IMR-90 (cell line): ENCODE measurements around the gene BTAF1. TPM values are rescaled to one million over a fixed set of nuclear protein-coding genes. Genes with fewer than 3 reads are reported as not detected.

Source experiments
- ATAC-seq: fragments of 200-7000 bp; cut with Tn5 transposase; 2 replicates; pipeline ENCODE4 v1.9.1; 2020; ENCODE audit warnings: low read depth, mild to moderate bottlenecking, moderate library complexity
- BruUV-seq: library from RNA; stranded (reverse); fragments of 400-500 nt; replicated peaks from 2 replicates; lab custom pipeline; 2021; lab: Mats Ljungman, UMichigan
- CTCF ChIA-PET: fragments of 300-600 bp; formaldehyde crosslinking; extraction: SDS; loops from one replicate; lab custom pipeline; 2021; ENCODE audit warnings: antibody characterized with exemption; lab: Yijun Ruan, JAX
- POLR2A ChIA-PET: fragments of 300-600 bp; sonication (Branson Sonifier 250); formaldehyde crosslinking; loops from one replicate; lab custom pipeline; 2022; ENCODE audit warnings: antibody characterized with exemption; ENCODE audit not compliant: unreplicated experiment; lab: Charles Lee
- DNase-seq: peaks from one replicate; pipeline ENCODE4 v3.0.0; 2013
- H2AFZ ChIP-seq: replicated peaks from 2 replicates; pipeline ENCODE3; 2013; ENCODE audit warnings: low read length, mild to moderate bottlenecking; ENCODE audit not compliant: poor library complexity
- H2AK5ac ChIP-seq: 2 replicates; pipeline ENCODE4 v1.6.1; 2013; ENCODE audit warnings: low read depth, low read length, inconsistent platforms
- H2AK9ac ChIP-seq: replicated peaks from 2 replicates; pipeline ENCODE3; 2013; ENCODE audit warnings: mild to moderate bottlenecking, low read depth, low read length, moderate library complexity; ENCODE audit not compliant: poor library complexity
- H2BK120ac ChIP-seq: 2 replicates; pipeline ENCODE4 v1.6.1; 2013; ENCODE audit warnings: low read depth, low read length, inconsistent platforms
- H2BK15ac ChIP-seq: 3 replicates; pipeline ENCODE4 v1.6.1; 2013; ENCODE audit warnings: low read depth, low read length, inconsistent platforms
- H2BK20ac ChIP-seq: 2 replicates; pipeline ENCODE4 v1.6.1; 2013; ENCODE audit warnings: low read depth, mild to moderate bottlenecking, inconsistent platforms, low read length, moderate library complexity
- H2BK5ac ChIP-seq: 2 replicates; pipeline ENCODE4 v1.6.1; 2013; ENCODE audit warnings: mild to moderate bottlenecking, low read depth, low read length, inconsistent platforms; ENCODE audit not compliant: poor library complexity, severe bottlenecking
- H3K14ac ChIP-seq: replicated peaks from 2 replicates; pipeline ENCODE4 v1.6.1; 2013; ENCODE audit warnings: low read depth, low read length, inconsistent platforms
- H3K18ac ChIP-seq: 2 replicates; pipeline ENCODE4 v1.6.1; 2013; ENCODE audit warnings: low read depth, low read length, control low read depth
- H3K23ac ChIP-seq: 2 replicates; pipeline ENCODE4 v1.6.1; 2013; ENCODE audit warnings: low read depth, low read length, inconsistent platforms
- H3K27ac ChIP-seq: 2 replicates; pipeline ENCODE4 v1.5.1; 2013; ENCODE audit warnings: mild to moderate bottlenecking, control low read depth, low read length; ENCODE audit not compliant: insufficient read depth
- H3K27me3 ChIP-seq: 2 replicates; pipeline ENCODE4 v1.6.1; 2013; ENCODE audit warnings: low read length; ENCODE audit not compliant: control insufficient read depth, insufficient read depth
- H3K36me3 ChIP-seq: 2 replicates; pipeline ENCODE4 v1.6.1; 2013; ENCODE audit warnings: low read length, mixed read lengths; ENCODE audit not compliant: control insufficient read depth, insufficient read depth
- H3K4ac ChIP-seq: 2 replicates; pipeline ENCODE4 v1.6.1; 2013; ENCODE audit warnings: low read depth, low read length, inconsistent platforms
- H3K4me1 ChIP-seq: 2 replicates; pipeline ENCODE4 v1.6.1; 2013; ENCODE audit warnings: low read length, mixed read lengths; ENCODE audit not compliant: control insufficient read depth, insufficient read depth
- H3K4me2 ChIP-seq: 2 replicates; pipeline ENCODE4 v1.6.1; 2013; ENCODE audit warnings: low read depth, mild to moderate bottlenecking, control low read depth, low read length, moderate library complexity
- H3K4me3 ChIP-seq: 2 replicates; pipeline ENCODE4 v1.5.1; 2013; ENCODE audit warnings: low read depth, mild to moderate bottlenecking, control low read depth, low read length, moderate library complexity; ENCODE audit not compliant: insufficient read depth
- H3K56ac ChIP-seq: 2 replicates; pipeline ENCODE4 v1.6.1; 2013; ENCODE audit warnings: low read length, inconsistent platforms; ENCODE audit not compliant: insufficient read depth; ENCODE audit errors: extremely low read depth
- H3K79me1 ChIP-seq, 2 experiments: 2 replicates each; pipeline ENCODE4 v1.6.1; 2013; ENCODE audit warnings: low read length in 2 of 2, inconsistent platforms in 1 of 2, low read depth in 1 of 2
- H3K9ac ChIP-seq: 2 replicates; pipeline ENCODE4 v1.6.1; 2013; ENCODE audit warnings: low read depth, low read length, control low read depth
- H3K9me1 ChIP-seq: 2 replicates; pipeline ENCODE4 v1.6.1; 2013; ENCODE audit warnings: low read length, inconsistent platforms; ENCODE audit not compliant: insufficient read depth
- H3K9me3 ChIP-seq: 2 replicates; pipeline ENCODE4 v1.6.1; 2013; ENCODE audit warnings: low read length; ENCODE audit not compliant: control insufficient read depth, insufficient read depth
- H4K20me1 ChIP-seq: 2 replicates; pipeline ENCODE4 v1.6.1; 2013; ENCODE audit warnings: low read length, inconsistent platforms; ENCODE audit not compliant: insufficient read depth
- H4K5ac ChIP-seq: 2 replicates; pipeline ENCODE4 v1.6.1; 2013; ENCODE audit warnings: mild to moderate bottlenecking, low read depth, low read length, control low read depth
- H4K8ac ChIP-seq, 2 experiments: 2 replicates each; pipeline ENCODE4 v1.6.1; 2013; ENCODE audit warnings: low read depth in 2 of 2, low read length in 2 of 2, control low read depth in 1 of 2, inconsistent platforms in 1 of 2
- H4K91ac ChIP-seq: 2 replicates; pipeline ENCODE4 v1.6.1; 2013; ENCODE audit warnings: low read depth, low read length, inconsistent platforms; ENCODE audit not compliant: insufficient read depth
- BHLHE40 ChIP-seq: fragments of 150-350 bp; IDR thresholded peaks from 2 replicates; pipeline ENCODE4 v1.6.1; 2016; ENCODE audit warnings: mild to moderate bottlenecking, low read depth, low read length
- CEBPB ChIP-seq: IDR thresholded peaks from 2 replicates; pipeline ENCODE4 v1.6.1; 2012; ENCODE audit warnings: low read depth, low read length, improper control_type of control experiment
- CHD1 ChIP-seq: IDR thresholded peaks from 2 replicates; pipeline ENCODE4 v1.6.1; 2012; ENCODE audit warnings: low read depth, low read length, improper control_type of control experiment
- FOS ChIP-seq: fragments of 150-350 bp; IDR thresholded peaks from 2 replicates; pipeline ENCODE4 v1.6.1; 2016; ENCODE audit warnings: low read depth, low read length
- MAFK ChIP-seq: IDR thresholded peaks from 2 replicates; pipeline ENCODE4 v1.6.1; 2012; ENCODE audit warnings: low read depth, low read length, improper control_type of control experiment
- MAZ ChIP-seq: IDR thresholded peaks from 2 replicates; pipeline ENCODE4 v1.6.1; 2012; ENCODE audit warnings: low read depth, mild to moderate bottlenecking, low read length, improper control_type of control experiment, moderate library complexity, borderline replicate concordance
- MXI1 ChIP-seq: IDR thresholded peaks from 2 replicates; pipeline ENCODE4 v1.6.1; 2012; ENCODE audit warnings: low read depth, mild to moderate bottlenecking, low read length, moderate library complexity, borderline replicate concordance
- NFE2L2 ChIP-seq: fragments of 150-350 bp; IDR thresholded peaks from 2 replicates; pipeline ENCODE4 v1.6.1; 2016; ENCODE audit warnings: low read depth, mild to moderate bottlenecking, low read length
- POLR2A ChIP-seq: IDR thresholded peaks from 2 replicates; pipeline ENCODE4 v1.6.1; 2012; ENCODE audit warnings: mild to moderate bottlenecking, low read depth, low read length
- RAD21 ChIP-seq: IDR thresholded peaks from 2 replicates; pipeline ENCODE4 v1.6.1; 2012; ENCODE audit warnings: low read length, improper control_type of control experiment
- RCOR1 ChIP-seq: IDR thresholded peaks from 2 replicates; pipeline ENCODE4 v1.6.1; 2012; ENCODE audit warnings: mild to moderate bottlenecking, low read length, improper control_type of control experiment; ENCODE audit not compliant: insufficient replicate concordance
- RFX5 ChIP-seq: IDR thresholded peaks from 2 replicates; pipeline ENCODE4 v1.8.0; 2012; ENCODE audit warnings: low read depth, mild to moderate bottlenecking, low read length, moderate library complexity
- SMC3 ChIP-seq: fragments of 150-350 bp; IDR thresholded peaks from 2 replicates; pipeline ENCODE4 v1.6.1; 2016; ENCODE audit warnings: low read depth, mild to moderate bottlenecking, antibody characterized with exemption, low read length, moderate library complexity
- WGBS, 2 experiments: methylation state at CpG; one replicate each; pipeline versions ENCODE4 v1.1.5 to v1.1.7; 2013; ENCODE audit warnings: missing lambda C conversion rate in 2 of 2; ENCODE audit not compliant: insufficient read length in 1 of 2; ENCODE audit errors: extremely low coverage in 2 of 2; 5-methylcytosine and 5-hydroxymethylcytosine counted together
- dilution Hi-C: fragments of 300-500 bp; cut with HindIII; formaldehyde crosslinking; loops from one replicate; pipeline ENCODE4 v1.14.3; 2018; ENCODE audit warnings: low sequenced_read_pairs; ENCODE audit not compliant: unreplicated experiment
- in situ Hi-C: fragments of 300-500 bp; cut with MboI; formaldehyde crosslinking; loops from 3 replicates; pipeline ENCODE4 v1.14.3; 2019; ENCODE audit warnings: low sequenced_read_pairs, inconsistent platforms, mixed read lengths
- intact Hi-C: fragments of 100-400 bp; cut with micrococcal nuclease; formaldehyde crosslinking; loops from 2 replicates; pipeline ENCODE4 v1.10.0; 2022
- polyA plus RNA-seq, 3 experiments: library from polyadenylated mRNA; depleted of rRNA; stranded (reverse); fragments of >200 nt; gene quantifications; 2 replicates each; pipeline ENCODE4 v1.2.3, GENCODE V29; 2012; ENCODE audit warnings: low replicate concordance in 1 of 3
- total RNA-seq: library from RNA; depleted of rRNA; stranded (reverse); fragments of >200 nt; gene quantifications from 2 replicates; pipeline ENCODE4 v1.2.3, GENCODE V29; 2012
- TF ChIP-seq, protein P1 (sequence below): fragments of 150-350 bp; IDR thresholded peaks from 2 replicates; pipeline ENCODE4 v1.6.1; 2016; ENCODE audit warnings: low read depth, mild to moderate bottlenecking, low read length, moderate library complexity, borderline replicate concordance
- TF ChIP-seq, protein P2 (sequence below): conservative IDR thresholded peaks from 2 replicates; pipeline ENCODE4 v1.5.1; 2012; ENCODE audit warnings: mild to moderate bottlenecking, low read depth, low read length, improper control_type of control experiment
- TF ChIP-seq, protein P3 (sequence below): fragments of 150-350 bp; IDR thresholded peaks from 2 replicates; pipeline ENCODE4 v1.6.1; 2017; ENCODE audit warnings: mild to moderate bottlenecking, antibody characterized with exemption, low read length, low read depth

Gene BTAF1
- total and polyA plus RNA-seq, 2 of the 4 experiments (the other 2 are of a cell fraction) = 15.0 to 42.3 TPM

DNA sequence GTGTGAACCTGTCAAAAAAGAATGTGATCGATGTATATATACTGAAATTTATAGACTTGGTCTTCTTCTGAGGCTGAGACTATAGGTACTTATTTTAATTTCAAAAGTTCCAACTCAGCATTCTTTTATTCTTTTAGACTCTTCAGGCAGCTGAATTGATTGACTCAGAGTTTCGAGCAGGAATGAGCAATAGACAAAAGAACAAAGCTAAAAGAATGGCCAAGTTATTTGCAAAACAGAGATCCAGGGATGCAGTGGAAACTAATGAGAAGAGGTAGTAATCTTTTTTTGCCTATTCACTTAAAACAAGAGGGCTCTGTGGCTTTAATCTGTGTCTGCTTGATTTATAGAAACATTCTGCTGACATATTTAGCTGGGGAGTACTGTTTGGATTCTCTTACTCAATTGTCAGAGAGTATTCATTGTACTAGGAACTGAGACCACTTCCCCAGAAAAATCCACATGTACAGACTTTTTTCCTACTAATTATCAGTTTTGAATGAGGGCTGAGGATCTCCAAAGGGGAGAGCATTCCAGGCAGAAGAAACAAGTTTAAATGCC lies 30.1 kb downstream of the BTAF1 start:
- in situ Hi-C loops = no loop called here
- H3K4me1 ChIP-seq = no peaks in the 10 kb centered on the region
- no peaks in the 10 kb centered on the region for H3K27me3 ChIP-seq
- H2AK5ac ChIP-seq = no peak overlapping the region
- intact Hi-C loops = no loop called here
- POLR2A ChIA-PET = no interaction called here
- no peak overlapping the region for H3K9ac ChIP-seq
- no peak overlapping the region for H2BK15ac ChIP-seq
- H3K36me3 ChIP-seq = peaks cover 27% of the 10 kb centered on the region
- no peaks in the 10 kb centered on the region for H3K9me1 ChIP-seq
- H3K27ac ChIP-seq = no peak overlapping the region
- ATAC-seq (no peak), DNase-seq (no peak)
- no peak overlapping the region for H2AFZ ChIP-seq
- no peak overlapping the region for H3K4ac ChIP-seq
- CTCF ChIA-PET = interaction anchor here (0.6 kb wide), 1 partner anchor 13 kb away, joined by 3 read pairs; no protein-coding TSS in a partner anchor
- no peak overlapping the region for H2AK9ac ChIP-seq
- H3K4me3 ChIP-seq = no peak overlapping the region
- H3K23ac ChIP-seq = no peak overlapping the region
- H3K14ac ChIP-seq = no peak overlapping the region
- no peak for TF ChIP-seq RCOR1
- TF ChIP-seq POLR2A = no peak
- TF ChIP-seq RAD21 = no peak
- no peak for TF ChIP-seq MXI1
- TF ChIP-seq CEBPB = no peak
- TF ChIP-seq, protein P1, sequence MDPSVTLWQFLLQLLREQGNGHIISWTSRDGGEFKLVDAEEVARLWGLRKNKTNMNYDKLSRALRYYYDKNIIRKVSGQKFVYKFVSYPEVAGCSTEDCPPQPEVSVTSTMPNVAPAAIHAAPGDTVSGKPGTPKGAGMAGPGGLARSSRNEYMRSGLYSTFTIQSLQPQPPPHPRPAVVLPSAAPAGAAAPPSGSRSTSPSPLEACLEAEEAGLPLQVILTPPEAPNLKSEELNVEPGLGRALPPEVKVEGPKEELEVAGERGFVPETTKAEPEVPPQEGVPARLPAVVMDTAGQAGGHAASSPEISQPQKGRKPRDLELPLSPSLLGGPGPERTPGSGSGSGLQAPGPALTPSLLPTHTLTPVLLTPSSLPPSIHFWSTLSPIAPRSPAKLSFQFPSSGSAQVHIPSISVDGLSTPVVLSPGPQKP = no peak
- TF ChIP-seq MAZ = no peak
- no peak for TF ChIP-seq MAFK
- TF ChIP-seq, protein P2, sequence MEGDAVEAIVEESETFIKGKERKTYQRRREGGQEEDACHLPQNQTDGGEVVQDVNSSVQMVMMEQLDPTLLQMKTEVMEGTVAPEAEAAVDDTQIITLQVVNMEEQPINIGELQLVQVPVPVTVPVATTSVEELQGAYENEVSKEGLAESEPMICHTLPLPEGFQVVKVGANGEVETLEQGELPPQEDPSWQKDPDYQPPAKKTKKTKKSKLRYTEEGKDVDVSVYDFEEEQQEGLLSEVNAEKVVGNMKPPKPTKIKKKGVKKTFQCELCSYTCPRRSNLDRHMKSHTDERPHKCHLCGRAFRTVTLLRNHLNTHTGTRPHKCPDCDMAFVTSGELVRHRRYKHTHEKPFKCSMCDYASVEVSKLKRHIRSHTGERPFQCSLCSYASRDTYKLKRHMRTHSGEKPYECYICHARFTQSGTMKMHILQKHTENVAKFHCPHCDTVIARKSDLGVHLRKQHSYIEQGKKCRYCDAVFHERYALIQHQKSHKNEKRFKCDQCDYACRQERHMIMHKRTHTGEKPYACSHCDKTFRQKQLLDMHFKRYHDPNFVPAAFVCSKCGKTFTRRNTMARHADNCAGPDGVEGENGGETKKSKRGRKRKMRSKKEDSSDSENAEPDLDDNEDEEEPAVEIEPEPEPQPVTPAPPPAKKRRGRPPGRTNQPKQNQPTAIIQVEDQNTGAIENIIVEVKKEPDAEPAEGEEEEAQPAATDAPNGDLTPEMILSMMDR = no peak
- TF ChIP-seq SMC3 = no peak
- TF ChIP-seq CHD1 = no peak
- TF ChIP-seq BHLHE40 = no peak
- TF ChIP-seq NFE2L2 = no peak
- TF ChIP-seq RFX5 = no peak
- TF ChIP-seq, protein P3, sequence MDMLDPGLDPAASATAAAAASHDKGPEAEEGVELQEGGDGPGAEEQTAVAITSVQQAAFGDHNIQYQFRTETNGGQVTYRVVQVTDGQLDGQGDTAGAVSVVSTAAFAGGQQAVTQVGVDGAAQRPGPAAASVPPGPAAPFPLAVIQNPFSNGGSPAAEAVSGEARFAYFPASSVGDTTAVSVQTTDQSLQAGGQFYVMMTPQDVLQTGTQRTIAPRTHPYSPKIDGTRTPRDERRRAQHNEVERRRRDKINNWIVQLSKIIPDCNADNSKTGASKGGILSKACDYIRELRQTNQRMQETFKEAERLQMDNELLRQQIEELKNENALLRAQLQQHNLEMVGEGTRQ = no peak
- no peak for TF ChIP-seq FOS
- H4K5ac ChIP-seq = no peak overlapping the region
- H4K8ac ChIP-seq = no peak overlapping the region
- H2BK20ac ChIP-seq = no peak overlapping the region
- H4K20me1 ChIP-seq = no peaks in the 10 kb centered on the region
- H2BK120ac ChIP-seq = no peak overlapping the region
- no TSS peak for BruUV-seq
- no peak overlapping the region for H3K56ac ChIP-seq
- no CpG with 5 or more reads among the region's 2 CpGs for WGBS, 2 experiments
- no peak overlapping the region for H2BK5ac ChIP-seq
- H3K18ac ChIP-seq = no peak overlapping the region
- H3K79me1 ChIP-seq = peaks cover 24 to 30% of the 10 kb centered on the region in 2 experiments
- H3K9me3 ChIP-seq = no peaks in the 10 kb centered on the region
- H4K91ac ChIP-seq = no peak overlapping the region
- no peak overlapping the region for H3K4me2 ChIP-seq
- dilution Hi-C loops = no loop called here
